Measurements from ENCODE around the gene CEMIP.
A peak's percentile ranks its signal among the peaks of the same experiment; 100 is the strongest.

Gene CEMIP

DNA sequence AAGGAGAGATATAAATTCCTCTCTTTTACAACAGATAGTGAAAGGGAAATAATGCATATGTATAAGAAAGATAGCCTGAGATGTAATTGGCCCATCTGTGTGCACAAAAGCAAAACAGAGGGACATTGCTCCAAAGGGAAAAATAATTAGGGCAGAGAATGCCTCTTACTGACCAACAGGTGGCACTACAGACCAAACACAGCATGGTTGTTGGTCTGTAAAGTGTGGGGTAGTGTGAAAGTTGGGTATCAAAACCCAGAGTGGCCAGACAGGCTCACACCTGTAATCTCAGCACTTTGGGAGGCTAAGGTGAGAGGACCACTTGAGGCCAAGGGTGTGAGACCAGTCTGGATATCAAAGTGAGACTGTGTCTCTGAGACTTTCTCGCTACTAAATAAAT, 217.1 kb downstream of the CEMIP start:
- Histone ChIP-seq H3K9ac (ENCODE audit: low read length) (no peak overlapping the region), H3K9me2 (replicated peaks; ENCODE audit: insufficient read depth, low read length) (no peaks in the 10 kb centered on the region), H3K4me3 (ENCODE audit: insufficient read depth, low read length, poor library complexity, severe bottlenecking) (no peak overlapping the region), H3K27me3 (ENCODE audit: low read length) (no peaks in the 10 kb centered on the region), H3K36me3 (ENCODE audit: low read length) (no peaks in the 10 kb centered on the region), H4K20me1 (ENCODE audit: low read depth, low read length) (no peaks in the 10 kb centered on the region), H3K9me3 (ENCODE audit: insufficient read depth, low read length) (no peaks in the 10 kb centered on the region), H3K27ac (ENCODE audit: low read depth, low read length) (no peak overlapping the region), H3K79me2 (ENCODE audit: insufficient read depth, low read length) (no peaks in the 10 kb centered on the region), H3F3A (ENCODE audit: insufficient read depth) (peaks cover 23% of the 10 kb centered on the region), H2AFZ (ENCODE audit: low read depth, low read length, severe bottlenecking) (no peak overlapping the region), H3K4me2 (ENCODE audit: low read depth, low read length, poor library complexity, severe bottlenecking) (no peak overlapping the region)
- TF ChIP-seq CTCF (IDR thresholded peaks at IDR 0.05; ENCODE audit: insufficient read depth, low read length, poor library complexity, severe bottlenecking) (peak; percentile 32), EZH2phosphoT487 (conservative IDR thresholded peaks at IDR 0.05; ENCODE audit: low read length) (no peak)

DNA sequence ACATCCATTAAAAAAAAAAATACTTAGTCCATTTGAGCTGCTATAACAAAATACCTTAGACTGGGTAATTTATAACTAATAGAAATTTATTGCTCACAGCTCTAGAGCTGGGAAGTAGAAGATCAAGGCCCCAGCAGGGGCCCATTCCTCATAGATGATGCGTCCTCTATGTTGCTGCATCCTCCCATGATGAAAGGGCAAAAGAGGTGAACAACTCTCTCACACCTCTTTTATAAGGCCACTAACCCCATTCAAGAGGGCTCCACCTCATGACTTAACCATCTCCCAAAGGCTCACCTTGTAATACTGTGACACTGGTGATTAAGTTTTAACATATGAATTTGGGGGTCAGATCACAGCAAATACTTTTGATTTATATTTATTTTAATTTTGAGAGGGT, 218.5 kb downstream of the CEMIP start:
- no peak overlapping the region for H2AFZ ChIP-seq (ENCODE audit: low read depth, low read length, severe bottlenecking)
- H3K4me2 ChIP-seq (ENCODE audit: low read depth, low read length, poor library complexity, severe bottlenecking) = no peak overlapping the region
- no peak overlapping the region for H3K27ac ChIP-seq (ENCODE audit: low read depth, low read length)
- H3K79me2 ChIP-seq (ENCODE audit: insufficient read depth, low read length) = peaks cover 11% of the 10 kb centered on the region
- H3K9me3 ChIP-seq (ENCODE audit: insufficient read depth, low read length) = no peaks in the 10 kb centered on the region
- H3K4me3 ChIP-seq (ENCODE audit: insufficient read depth, low read length, poor library complexity, severe bottlenecking) = no peak overlapping the region
- H3K27me3 ChIP-seq (ENCODE audit: low read length) = no peaks in the 10 kb centered on the region
- H4K20me1 ChIP-seq (ENCODE audit: low read depth, low read length) = no peaks in the 10 kb centered on the region
- H3K36me3 ChIP-seq (ENCODE audit: low read length) = no peaks in the 10 kb centered on the region
- peaks cover 23% of the 10 kb centered on the region for H3F3A ChIP-seq (ENCODE audit: insufficient read depth)
- H3K9ac ChIP-seq (ENCODE audit: low read length) = no peak overlapping the region
- no peaks in the 10 kb centered on the region for H3K9me2 ChIP-seq (replicated peaks; ENCODE audit: insufficient read depth, low read length)
- TF ChIP-seq EZH2phosphoT487 (conservative IDR thresholded peaks at IDR 0.05; ENCODE audit: low read length) (no peak), CTCF (IDR thresholded peaks at IDR 0.05; ENCODE audit: insufficient read depth, low read length, poor library complexity, severe bottlenecking) (no peak)

- peaks cover 17% of the 10 kb centered on the region for H3K79me2 ChIP-seq (ENCODE audit: insufficient read depth, low read length)
- no peaks in the 10 kb centered on the region for H3K27me3 ChIP-seq (ENCODE audit: low read length)
- H3K9ac ChIP-seq (ENCODE audit: low read length) = no peak overlapping the region
- H3K36me3 ChIP-seq (ENCODE audit: low read length) = no peaks in the 10 kb centered on the region
- no peak overlapping the region for H2AFZ ChIP-seq (ENCODE audit: low read depth, low read length, severe bottlenecking)
- H3K4me2 ChIP-seq (ENCODE audit: low read depth, low read length, poor library complexity, severe bottlenecking) = no peak overlapping the region
- H3K9me3 ChIP-seq (ENCODE audit: insufficient read depth, low read length) = no peaks in the 10 kb centered on the region
- H3F3A ChIP-seq (ENCODE audit: insufficient read depth) = peaks cover 23% of the 10 kb centered on the region
- no peak overlapping the region for H3K4me3 ChIP-seq (ENCODE audit: insufficient read depth, low read length, poor library complexity, severe bottlenecking)
- no peak for TF ChIP-seq CTCF (IDR thresholded peaks at IDR 0.05; ENCODE audit: insufficient read depth, low read length, poor library complexity, severe bottlenecking)
- TF ChIP-seq EZH2phosphoT487 (conservative IDR thresholded peaks at IDR 0.05; ENCODE audit: low read length) = no peak
- H3K27ac ChIP-seq (ENCODE audit: low read depth, low read length) = no peak overlapping the region
- no peaks in the 10 kb centered on the region for H3K9me2 ChIP-seq (replicated peaks; ENCODE audit: insufficient read depth, low read length)
- H4K20me1 ChIP-seq (ENCODE audit: low read depth, low read length) = no peaks in the 10 kb centered on the region
Observed at GRCh38 chr15:80998251-80998650, 219.1 kb downstream of the CEMIP start.

Data from SU-DHL-6 (cell line).